GM12891 (cell line): Measurements from ENCODE around the gene FOXK2.

Experiments
- PAX5 ChIP-seq: IDR thresholded peaks from 2 replicates; pipeline ENCODE4 v1.6.1; 2011; ENCODE audit warnings: low read length, moderate library complexity, mild to moderate bottlenecking; ENCODE audit not compliant: insufficient read depth, severe bottlenecking
- POLR2AphosphoS5 ChIP-seq: IDR thresholded peaks from 2 replicates; pipeline ENCODE4 v1.6.1; 2011; ENCODE audit warnings: low read depth, low read length, control low read depth

DNA sequence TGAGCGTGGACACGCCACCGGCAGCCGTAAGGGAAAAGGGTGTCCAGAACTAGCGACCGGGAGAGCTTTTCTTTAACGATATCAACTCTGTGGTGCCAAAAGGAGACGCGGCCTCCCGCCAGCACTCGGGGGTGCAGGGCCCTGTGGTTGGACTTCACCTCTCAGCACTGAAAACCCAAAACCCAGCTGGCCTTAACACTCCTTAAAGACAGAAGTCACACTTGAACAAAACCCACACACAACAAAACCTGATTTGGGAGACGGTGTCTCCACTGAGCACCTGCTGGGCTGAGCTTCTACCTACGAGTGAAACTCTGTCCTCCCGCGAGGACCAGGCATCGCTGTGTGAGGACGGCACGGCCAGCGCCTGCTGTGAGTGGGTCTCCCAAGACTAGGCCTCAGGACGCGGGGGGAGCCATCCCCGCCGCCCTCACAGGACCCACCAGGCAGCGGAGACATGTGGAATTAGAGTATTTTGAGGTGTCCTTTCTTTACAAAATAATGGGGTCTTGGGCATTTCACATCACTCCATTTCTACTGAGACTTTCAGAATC, 82.0 kb downstream of the FOXK2 start:
- TF ChIP-seq PAX5 = no peak
- TF ChIP-seq POLR2AphosphoS5 = no peak
